Sigmoid colon (tissue), 4 donors: Measurements from ENCODE around the gene CPEB3.

Experiments
- EP300 ChIP-seq, 4 donors: sonication (generic); formaldehyde crosslinking; IDR thresholded peaks; one replicate each; pipeline ENCODE4 v1.6.1; 2017; ENCODE audit warnings: antibody characterized with exemption in 4 of 4
- POLR2A ChIP-seq, 2 donors: fragments of 450-650 bp; IDR thresholded peaks; one replicate each; pipeline ENCODE4 v1.6.1; 2016; ENCODE audit warnings: antibody characterized with exemption in 2 of 2, mild to moderate bottlenecking in 2 of 2, moderate library complexity in 2 of 2
- POLR2AphosphoS5 ChIP-seq, 4 donors: sonication (generic); formaldehyde crosslinking; IDR thresholded peaks; one replicate each; pipeline ENCODE4 v1.6.1; 2017; ENCODE audit warnings: antibody characterized with exemption in 4 of 4
- TF ChIP-seq, protein P1 (sequence below), 4 experiments: fragments of 450-650 bp in 3 of 4; fragments of 200-600 bp in 1 of 4; IDR thresholded peaks; one replicate each; pipeline ENCODE4 v1.5.1; 2016 to 2019; ENCODE audit warnings: antibody characterized with exemption in 4 of 4, mild to moderate bottlenecking in 3 of 4, moderate library complexity in 2 of 4

DNA sequence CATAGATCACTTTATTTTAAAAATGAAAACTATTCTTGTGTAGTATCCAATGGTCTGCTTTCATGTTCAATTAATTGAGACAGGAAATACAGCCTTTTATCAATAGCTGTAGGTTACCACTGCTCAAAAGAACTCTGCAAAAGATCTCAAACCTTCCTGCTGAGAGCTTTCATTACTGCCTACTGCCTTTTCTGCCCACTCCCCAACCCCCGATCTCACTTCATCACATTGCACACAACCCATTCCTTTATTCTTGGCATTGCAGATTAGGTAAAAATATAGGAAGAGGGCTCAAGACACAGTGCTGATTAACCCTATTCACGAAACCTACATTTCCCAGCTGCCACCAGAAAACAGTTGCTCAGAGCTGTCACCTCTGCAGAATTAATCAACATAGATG, 195.9 kb downstream of the CPEB3 start:
- TF ChIP-seq, protein P1, sequence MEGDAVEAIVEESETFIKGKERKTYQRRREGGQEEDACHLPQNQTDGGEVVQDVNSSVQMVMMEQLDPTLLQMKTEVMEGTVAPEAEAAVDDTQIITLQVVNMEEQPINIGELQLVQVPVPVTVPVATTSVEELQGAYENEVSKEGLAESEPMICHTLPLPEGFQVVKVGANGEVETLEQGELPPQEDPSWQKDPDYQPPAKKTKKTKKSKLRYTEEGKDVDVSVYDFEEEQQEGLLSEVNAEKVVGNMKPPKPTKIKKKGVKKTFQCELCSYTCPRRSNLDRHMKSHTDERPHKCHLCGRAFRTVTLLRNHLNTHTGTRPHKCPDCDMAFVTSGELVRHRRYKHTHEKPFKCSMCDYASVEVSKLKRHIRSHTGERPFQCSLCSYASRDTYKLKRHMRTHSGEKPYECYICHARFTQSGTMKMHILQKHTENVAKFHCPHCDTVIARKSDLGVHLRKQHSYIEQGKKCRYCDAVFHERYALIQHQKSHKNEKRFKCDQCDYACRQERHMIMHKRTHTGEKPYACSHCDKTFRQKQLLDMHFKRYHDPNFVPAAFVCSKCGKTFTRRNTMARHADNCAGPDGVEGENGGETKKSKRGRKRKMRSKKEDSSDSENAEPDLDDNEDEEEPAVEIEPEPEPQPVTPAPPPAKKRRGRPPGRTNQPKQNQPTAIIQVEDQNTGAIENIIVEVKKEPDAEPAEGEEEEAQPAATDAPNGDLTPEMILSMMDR (IDR thresholded peaks at IDR 0.05) = no peak
- TF ChIP-seq EP300 (IDR thresholded peaks at IDR 0.05) = no peak
- no peak for TF ChIP-seq POLR2A (IDR thresholded peaks at IDR 0.05)
- TF ChIP-seq POLR2AphosphoS5 (IDR thresholded peaks at IDR 0.05) = no peak
